Measurements from ENCODE around the gene SMPD4.
"Not testable (repeated sequence)": the region's sequence is repeated elsewhere in the genome, so short reads cannot be mapped to it uniquely, and the experiment has no call there.

SMPD4 gene

DNA sequence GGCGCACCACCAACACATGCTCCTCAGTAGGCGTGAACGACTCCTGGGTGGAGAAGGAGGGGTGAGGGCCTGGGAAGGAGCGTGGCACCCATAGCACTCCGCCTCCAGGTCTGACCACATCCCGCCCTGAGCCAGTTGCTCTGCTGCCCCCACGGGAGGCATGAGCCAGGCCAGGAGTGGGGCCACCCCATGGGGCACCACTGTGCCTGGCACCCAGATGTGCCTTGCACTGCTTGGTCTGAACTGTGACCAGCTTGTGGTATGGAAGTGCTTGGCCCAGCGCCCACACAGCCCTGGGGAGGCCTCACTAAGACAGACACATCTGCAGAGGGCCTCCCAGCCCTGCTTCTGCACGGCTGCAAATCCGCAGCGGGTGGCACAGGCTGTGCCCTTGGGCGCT lies 24.0 kb downstream of the SMPD4 start:
- DNase-seq = not testable (repeated sequence)

DNA sequence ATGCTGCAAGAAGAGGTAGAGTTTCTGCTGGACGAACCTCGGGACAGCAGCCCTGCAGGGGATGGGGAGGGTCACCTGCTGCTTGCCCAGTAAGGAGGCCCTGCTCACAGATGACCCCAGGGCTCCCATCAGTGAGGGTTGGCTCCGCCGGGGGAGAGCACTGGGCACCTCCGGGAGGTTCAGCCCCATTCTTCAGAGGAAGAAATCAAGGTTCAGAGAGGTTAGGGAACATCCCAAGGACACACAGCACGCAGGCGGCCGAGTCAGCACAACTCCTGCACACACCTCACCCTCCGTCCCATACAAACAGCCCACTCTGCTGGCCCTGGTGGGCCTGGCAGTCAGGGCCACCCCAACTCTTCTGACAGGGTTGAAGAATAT lies 24.8 kb downstream of the SMPD4 start:
- no peak for DNase-seq

DNA sequence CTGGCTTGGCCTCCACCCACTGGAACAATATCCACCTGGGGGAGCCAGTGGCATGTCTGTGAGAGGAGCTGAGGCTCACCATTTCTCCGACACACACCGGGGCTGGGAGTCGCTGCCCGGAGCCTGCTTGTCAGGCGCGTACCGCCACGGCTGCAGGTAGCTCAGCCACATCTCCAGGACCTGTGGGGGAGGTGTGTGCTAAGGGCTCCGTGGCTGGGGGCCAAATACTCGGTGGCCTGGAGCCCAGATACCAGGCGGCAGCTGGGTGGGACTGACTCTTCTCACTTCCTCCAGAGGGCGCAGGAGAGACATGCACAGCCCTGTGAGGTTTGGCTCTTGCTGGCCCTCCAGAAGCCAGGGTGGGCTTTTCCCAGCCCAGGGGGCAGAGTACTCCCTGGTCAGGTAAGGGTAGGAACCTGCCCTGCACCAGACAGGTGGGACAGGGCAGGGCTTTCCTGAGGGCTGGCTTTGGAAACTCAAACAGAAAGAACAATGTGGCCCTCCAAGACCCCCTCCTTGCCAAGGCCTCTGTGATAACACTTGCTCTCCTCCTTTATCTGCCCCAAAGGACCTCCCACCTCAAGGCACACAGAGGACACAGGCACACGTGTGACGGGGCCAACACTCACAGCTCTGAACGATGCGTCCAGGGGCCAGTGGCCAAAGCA lies 25.3 kb downstream of the SMPD4 start:
- not testable (repeated sequence) for DNase-seq

DNA sequence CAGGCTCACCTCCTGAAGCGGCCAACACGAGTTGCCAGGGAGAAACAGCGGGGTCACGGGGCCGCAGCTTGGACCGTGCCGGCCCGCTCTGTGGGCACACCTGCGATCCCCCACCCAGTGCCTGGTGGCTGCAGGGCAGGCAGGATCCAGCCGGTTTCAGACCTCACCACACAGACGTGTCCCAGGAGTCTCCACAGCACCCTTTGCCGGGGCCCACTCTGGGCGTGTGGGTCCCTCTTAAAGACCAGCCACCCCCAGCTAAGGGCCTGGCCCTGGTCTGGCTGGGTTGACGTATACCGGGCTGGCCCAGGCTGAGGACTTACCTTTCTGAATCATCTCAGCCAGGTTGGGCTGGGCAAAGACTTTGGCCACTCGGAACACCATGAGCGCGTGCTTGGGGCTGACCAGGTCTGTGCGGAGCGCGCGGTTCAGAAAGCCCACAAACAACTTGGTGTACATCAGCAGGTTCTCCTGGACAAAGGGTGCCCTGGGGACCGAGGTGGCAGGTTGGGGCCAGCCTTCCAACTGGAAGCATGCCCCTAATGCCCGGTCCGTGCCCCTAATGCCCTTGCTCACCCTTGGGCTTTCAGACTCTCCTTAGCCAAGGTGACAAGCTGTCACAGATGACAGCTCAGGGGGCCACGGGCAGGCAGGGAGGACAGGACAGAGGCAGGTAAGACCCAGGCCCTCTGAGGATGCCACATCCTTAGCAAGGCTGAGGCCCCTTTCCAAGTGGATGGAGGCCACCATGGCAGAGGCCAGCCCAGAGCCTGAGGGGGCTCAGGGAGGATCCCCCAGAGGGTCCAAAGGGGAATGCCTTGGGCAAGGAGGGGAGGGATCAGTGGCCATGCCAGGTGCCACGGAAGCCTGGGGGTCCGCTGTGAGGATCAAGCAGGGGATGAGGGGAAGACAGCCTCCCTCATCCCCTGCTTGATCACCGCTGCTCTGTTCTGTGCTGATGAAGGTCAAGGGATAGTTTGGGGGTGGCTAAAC lies 26.3 kb downstream of the SMPD4 start:
- DNase-seq = no peak

DNA sequence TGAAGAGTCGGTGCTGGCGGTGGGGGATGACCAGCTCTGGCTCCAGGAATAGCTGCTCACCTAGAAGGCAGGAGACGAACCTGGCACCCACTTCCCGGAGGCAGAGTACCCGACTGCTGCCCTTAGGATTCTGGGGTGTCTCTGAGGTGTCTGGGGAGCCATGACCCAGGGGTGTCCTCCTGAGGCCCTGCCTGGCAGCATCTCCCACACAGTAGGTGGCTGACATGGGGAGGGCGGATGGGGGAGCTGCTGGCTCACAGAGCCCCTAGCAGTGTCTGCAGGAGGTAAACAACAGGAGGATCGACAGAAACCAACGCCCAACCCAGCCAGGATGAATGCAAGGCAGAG lies 27.0 kb downstream of the SMPD4 start:
- DNase-seq = not testable (repeated sequence)

DNA sequence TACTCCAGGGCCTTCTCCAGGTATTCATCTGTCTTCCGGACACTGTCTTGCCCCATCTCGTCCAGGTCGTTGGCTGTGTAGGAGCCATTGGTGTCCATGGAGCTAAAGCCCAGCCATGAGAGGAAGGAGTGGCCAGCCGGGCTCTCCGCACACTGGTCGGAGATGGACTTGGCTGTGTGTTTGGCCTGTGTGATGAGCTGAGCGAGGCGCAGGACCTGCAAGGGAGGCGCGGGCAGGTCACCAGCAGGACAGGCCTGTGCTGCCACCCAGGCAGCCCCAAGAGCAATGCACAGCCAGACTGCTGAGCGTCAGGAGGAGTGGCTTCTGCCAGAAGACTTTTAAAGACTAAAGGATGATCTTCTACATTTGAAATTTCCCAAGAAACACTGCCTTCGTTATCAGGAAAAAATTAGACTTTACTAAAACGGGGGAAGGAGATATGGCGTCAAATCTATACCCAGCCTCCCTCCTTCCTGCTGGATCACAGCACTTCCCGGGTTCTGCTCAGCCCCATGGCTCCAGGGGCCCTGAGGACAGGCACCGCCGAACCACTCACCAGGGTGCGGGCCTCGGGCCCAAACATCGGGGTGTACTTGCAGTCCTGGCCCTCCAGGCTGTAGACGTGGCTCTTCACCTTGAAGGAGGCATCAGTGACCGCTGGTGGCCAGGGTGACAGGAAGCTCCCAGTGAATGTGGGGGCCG lies 27.5 kb downstream of the SMPD4 start:
- not testable (repeated sequence) for DNase-seq

DNA sequence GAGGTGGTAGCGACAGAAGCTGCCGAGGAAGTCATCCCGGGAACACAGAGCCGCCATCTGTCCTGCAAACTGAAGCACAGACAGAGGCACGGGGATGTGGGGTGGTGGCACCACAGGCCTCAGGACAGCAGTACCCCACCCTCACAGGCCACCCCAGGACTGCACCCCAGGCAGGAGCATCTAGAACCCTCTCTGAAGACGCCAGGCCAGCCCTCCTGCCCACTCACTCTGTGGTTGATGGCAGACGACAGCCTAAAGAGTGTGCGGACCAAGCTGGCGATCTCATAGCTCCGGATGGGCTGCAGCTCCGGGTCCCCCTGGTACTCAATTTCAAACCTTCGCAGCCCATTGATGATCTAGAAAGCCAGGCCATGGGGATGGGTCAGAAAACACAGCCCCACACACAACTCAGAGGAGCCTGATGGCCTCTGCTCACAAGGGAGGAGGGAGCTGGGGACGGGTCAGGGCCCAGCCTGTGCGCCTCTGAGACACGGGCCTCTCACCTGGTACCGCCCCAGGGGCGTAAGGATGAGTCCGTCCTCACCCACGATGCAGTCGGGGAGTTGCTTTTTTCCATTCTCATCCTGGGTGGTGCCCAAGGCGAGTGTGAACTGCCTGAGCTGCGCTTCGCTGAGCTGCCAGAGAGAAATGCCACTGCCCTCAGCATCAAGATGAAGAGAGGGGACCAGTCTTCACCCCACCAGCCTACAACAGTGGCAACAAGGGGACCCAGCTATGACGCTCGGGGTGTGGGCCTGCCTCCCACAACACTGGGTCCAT lies 28.4 kb downstream of the SMPD4 start:
- no peak for DNase-seq

DNA sequence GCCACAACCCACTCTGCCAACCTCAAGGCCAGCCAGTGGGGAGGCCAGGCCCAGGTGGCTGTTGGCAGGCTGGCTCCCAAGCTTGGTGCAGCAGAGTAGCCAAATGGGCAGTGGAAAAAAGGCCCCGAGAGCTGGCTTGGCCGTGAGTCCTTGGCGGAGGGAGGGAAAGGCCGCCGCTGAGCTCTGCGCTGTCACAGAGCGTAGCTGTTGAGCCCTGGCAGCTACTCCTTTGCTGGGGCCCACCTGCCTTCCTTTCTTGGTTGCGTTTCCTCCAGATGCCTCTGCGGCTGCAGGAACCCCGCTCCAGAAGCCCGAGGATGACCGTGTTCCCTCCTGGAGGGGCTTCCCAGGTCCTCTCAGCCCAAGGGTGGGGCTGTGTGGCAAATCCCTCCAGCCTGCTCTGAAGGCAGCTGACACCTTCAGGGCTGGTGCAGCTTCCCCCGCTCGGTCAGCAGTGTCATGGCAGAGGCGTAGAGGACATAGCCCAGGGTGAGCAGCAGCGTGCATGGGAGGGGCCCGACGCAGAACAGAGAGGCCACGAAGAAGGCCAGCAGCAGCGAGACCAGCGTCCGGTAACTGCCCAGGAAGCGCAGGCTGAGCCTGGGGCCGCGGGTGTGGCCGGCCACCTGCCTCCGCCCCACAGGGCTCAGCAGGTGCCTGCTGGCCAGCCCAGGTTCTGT lies 29.1 kb downstream of the SMPD4 start:
- DNase-seq = not testable (repeated sequence)

DNA sequence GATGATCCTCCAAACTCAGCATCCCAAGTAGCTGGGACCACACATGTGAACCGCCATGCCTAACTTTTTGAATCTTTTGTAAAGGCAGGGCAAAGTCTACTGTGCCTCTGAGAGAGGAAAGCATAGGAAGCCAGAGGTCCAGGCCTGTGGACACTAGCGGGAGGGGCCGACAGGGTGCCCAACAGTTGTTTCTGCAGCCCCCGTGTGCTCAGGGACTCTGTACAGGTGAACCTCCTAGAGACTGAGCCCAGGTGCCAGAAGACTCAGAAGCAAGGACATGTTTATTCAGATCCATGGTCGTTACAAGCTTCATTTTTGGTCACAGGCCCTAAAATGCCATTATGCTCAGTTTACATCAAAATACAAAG lies 30.3 kb downstream of the SMPD4 start:
- not testable (repeated sequence) for DNase-seq

DNA sequence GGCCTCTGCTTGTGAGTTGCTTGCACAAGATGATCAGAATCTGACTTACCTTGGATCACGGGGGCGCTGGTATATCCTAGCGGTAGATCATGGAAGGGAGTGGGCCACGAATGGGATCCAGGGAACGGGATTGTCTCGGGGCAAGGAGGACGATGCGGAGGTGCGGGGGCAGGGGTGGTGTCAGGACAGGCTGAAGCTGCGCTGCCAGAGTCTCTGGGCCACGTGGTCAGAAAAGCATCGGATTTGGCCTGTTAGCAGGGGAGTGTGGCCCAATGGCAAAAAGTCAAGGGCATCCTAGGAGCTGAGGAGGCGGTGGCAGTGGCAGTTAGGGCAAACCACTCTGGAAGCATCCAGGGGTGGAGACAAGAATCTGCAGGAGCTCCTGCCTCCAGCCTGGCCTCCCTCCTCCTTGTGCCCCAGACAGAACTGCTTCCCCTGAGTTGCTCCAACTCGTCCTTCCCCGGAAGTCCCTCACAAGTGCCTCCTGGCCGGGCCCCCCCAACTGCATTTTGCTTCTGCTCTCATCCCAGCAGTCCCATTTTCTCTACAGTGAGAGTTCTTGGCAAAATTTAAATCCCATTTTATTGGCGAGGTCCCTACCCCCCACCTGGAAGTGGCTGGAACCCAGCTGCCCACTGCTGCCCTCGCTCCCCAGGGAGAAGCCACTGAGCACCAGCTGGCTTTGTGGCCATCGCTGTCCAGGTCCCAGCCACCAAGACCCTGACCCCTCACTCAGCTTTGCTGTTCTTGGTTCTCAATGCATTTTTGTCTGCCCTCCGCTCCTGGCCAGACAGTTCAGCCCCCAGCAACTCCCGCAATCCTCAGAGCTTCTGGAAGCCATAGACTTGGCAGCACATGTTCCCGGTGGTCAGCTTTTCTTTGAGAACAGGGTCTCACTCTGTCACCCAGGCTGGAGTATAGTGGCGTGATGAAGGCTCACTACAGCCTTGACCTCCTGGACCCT lies 30.9 kb downstream of the SMPD4 start:
- DNase-seq = no peak

DNA sequence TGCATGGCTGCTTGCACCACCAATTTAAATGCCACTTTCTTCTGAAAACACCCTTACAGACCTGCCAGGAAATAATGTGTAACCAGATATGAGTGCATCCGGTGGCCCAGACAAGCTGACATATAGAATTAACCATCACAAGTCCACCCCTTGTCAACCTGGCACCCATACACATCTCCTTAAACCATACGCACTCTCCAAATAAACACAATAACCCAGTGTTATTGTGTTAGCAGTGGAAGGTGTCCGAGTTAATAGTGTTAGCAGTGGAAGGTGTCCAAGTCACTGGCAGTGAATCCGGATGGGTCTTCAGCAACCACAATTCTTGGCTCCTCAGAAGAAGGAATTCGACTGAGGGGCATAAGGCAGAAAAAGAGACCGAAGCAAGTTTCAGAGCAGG lies 32.9 kb downstream of the SMPD4 start:
- not testable (repeated sequence) for DNase-seq

DNA sequence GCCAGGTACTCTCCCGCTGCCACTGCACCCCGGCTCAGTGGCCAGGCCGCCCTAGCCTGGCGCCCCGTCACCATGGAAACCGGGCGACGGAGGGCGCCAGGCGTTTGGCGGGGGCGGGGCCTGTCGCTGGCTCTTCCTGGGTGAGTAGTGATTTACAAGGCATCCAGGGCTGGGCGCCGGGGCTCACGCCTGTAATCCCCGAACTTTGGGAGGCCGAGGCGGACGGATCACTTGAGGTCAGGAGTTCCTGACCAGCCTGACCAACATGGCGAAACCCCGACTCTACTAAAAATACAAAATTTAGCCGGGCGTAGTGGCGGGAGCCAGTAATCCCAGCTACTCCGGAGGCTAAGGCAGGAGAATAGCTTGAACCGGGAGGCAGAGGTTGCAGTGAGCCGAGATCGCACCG lies 36.4 kb downstream of the SMPD4 start, which contains the start of gene CCDC74B:
Gene CCDC74B (minus strand): TSS at position 107 of the 409 bp plus-strand sequence. CDS start 116 bp downstream, outside the sequence.
- peak; percentile 13 to 43 (median 20) for DNase-seq

DNA sequence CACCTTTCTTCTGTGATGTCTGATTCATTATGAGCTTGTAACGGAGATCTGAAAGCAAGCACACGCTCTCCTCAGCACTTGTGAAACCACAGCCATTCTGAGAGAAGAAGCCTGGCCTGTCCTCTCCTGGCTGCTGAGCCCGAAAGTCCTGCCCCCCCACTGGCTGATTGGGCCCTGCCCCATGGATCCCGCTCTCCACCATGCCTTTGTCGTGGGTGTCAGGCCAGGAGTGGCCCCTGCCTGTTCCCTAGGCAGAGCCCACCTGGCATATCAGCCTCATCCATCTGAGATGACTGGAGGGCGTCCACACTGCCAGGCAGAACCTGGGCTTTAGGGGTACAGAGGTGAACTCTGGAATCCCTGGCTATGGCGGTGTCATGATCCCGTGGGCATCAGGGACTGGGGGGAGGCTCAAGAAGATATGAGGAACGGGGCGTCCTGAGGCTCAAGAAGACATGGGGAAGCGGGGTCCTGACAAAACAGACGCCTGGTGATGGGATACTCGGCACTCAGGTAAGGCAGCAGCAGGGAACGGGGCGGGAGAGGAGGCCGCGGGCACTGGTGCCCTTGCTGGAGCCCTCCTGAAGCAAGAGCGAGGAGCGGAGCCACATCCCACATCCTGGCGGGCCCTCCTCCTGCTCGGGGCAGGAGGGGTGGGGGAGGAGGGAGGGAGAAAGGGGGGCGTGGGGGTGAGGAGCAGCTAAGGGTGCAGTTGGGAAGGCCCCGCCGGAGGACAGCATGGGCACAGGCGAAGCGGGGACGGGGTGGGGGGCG lies 37.9 kb downstream of the SMPD4 start:
- DNase-seq = peak in 1 of 6 experiments; percentile 4

DNA sequence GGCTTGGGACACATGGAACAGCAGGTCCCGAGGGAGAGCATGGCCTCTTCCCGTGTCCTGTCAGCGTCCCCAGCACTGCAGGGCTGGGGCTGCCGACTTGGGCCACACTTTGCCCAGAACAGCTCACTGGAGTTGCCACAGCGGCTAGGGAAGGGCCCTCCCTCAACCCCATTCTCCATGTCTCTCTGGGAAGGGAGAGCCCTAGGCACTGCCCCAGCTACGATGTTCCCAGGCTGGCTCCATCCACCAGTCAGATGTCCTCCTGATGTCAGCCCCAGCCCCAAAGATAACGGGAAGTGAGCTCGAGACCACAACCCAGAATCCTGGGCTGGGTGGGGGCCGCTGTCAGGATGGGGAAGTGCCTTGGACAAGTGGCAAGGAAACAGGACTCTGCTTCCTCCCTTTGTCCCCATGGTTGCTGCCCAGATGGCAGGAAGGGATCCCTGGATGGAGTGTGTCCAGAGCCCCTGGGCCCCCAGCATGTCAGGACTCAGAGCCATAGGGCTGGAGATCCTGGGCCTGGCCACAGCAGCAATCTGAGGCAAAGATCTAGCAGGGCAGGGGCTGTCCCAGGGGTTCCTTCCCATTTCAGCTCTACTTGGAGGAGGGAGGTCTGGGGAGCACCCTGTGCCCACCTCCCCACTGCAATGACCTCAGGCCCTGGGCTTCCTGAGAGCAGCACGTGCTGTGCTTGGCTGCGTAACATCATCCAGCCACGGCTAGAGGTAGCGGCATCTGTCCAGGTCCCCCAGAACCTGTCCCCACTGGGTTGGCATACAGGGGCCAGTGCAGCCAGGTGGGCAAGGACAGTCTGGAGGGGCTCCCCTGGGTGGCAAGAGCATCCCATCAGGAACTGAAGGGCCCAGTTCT lies 38.8 kb downstream of the SMPD4 start:
- not testable (repeated sequence) for DNase-seq

DNA sequence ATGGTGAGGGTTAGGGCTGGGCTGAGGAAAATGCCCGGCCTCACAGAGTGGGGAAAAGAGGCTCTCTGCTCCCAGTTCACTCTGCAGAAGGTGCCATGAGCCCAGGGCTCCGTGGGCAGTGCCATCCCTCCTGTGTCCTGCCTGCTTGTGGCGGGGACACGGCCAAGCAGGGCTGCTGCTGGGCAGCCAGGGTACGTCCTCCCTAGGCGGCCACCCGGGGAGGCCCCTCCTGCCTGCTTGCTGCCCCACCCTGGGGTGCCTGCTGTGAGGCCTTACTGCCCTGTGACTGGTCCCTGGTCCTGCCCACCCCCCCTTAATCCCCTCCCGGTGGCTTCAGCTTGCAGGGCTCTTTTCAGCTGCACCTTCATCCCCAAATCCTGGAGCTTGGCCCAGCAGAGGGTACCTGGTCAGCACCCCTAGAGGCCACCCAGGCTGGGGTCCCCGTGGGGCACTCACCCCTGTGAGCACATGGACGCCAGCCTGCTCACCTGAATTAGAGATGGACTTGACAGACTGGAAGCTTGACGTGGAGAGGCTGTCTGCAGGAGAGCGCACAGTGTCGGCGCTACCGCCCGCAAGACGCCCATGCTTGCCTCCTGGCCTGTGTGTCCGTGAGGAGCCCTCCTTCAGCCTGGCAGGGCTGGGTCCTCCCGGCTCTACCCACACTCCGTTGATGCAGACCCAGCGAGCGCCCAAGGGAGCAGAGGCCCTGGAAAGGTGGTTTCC lies 39.6 kb downstream of the SMPD4 start:
- DNase-seq = not testable (repeated sequence)

DNA sequence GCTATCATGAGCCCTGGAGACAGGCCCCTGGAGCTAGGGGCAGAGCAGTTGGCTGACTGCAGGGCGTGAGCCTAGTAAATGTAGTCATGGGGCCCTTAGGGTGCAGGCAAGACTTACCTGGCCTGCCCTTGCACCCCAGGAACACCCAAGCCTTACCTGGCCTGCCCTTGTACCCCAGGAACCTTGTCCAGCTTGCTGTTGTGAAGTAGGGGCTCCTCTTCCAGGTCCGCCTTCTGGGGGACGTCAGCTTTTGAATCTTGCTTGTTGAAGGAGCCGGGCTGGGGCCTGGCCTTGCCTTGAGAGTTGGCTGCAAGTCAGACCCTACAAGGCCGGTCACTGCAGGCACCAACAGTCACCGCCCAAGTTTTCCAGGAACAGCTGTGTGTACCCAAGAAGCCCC lies 40.4 kb downstream of the SMPD4 start:
- DNase-seq = not testable (repeated sequence)

DNA sequence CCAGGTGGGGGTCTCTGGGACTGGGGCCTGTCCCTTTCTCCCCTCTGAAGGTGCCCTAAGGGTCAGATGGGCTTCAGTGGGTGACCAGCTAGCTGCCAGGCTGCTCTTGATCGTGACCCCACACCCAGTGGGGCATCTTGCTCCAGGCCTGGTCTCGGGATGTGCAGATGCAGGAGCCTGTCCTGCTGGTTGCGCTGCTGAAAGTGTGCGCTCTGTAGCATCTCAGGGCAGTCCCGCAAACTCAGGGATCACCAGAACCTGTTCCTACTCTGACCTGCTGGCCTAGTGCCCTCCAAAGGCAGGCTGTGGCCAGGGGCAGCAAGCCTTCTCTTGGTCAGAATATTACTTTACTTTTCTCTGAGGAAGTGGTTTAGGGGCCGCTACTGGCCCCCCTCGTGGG lies 40.9 kb downstream of the SMPD4 start:
- DNase-seq = not testable (repeated sequence)
